Testis (tissue), 3 donors: ENCODE data around the gene KLHDC7B. TPM values are rescaled to one million over a fixed set of nuclear protein-coding genes. Genes with fewer than 3 reads are reported as not detected.
"Not testable (repeated sequence)": the region's sequence is repeated elsewhere in the genome, so short reads cannot be mapped to it uniquely, and the experiment has no call there.

Experiments
- DNase-seq: peaks from one replicate; pipeline ENCODE4 v3.0.0-alpha.2; 2019
- H3K27ac ChIP-seq, 2 donors: fragments of 200-600 bp; sonication (generic); one replicate each; pipeline ENCODE4 v1.5.1; 2019
- H3K27me3 ChIP-seq: fragments of 200-600 bp; sonication (generic); one replicate; pipeline ENCODE4 v1.5.1; 2019
- H3K36me3 ChIP-seq: fragments of 200-600 bp; sonication (generic); one replicate; pipeline ENCODE4 v1.5.1; 2017; ENCODE audit warnings: low read depth; ENCODE audit errors: missing control alignments
- H3K4me1 ChIP-seq: fragments of 200-600 bp; sonication (generic); one replicate; pipeline ENCODE4 v1.5.1; 2019
- H3K4me3 ChIP-seq, 2 donors: fragments of 200-600 bp; sonication (generic); one replicate each; pipeline ENCODE4 v1.5.1; 2017 to 2019
- H3K9me3 ChIP-seq: fragments of 200-600 bp; sonication (generic); one replicate; pipeline ENCODE4 v1.5.1; 2017
- CTCF ChIP-seq, 3 experiments: fragments of 450-650 bp in 2 of 3; fragments of 200-600 bp in 1 of 3; sonication (generic) in 1 of 3; IDR thresholded peaks; one replicate each; pipeline ENCODE4 v1.5.1; 2016 to 2019; ENCODE audit warnings: antibody characterized with exemption in 3 of 3, mild to moderate bottlenecking in 2 of 3, moderate library complexity in 1 of 3
- POLR2A ChIP-seq: fragments of 450-650 bp; IDR thresholded peaks from one replicate; pipeline ENCODE4 v1.6.1; 2017; ENCODE audit warnings: antibody characterized with exemption, mild to moderate bottlenecking, moderate library complexity
- whole genome bisulfite sequencing, 2 donors: methylation state at CpG; one replicate each; pipeline ENCODE4 v1.1.5; 2018; 5-methylcytosine and 5-hydroxymethylcytosine counted together
- intact Hi-C: fragments of 100-400 bp; cut with DNase I; formaldehyde crosslinking; loops from one replicate; pipeline ENCODE4 v1.15.1; 2023; ENCODE audit warnings: low total_unique reads
- polyA plus RNA-seq: library from polyadenylated mRNA; stranded (reverse); fragments of 350-450 nt; fragmentation: Illumina TruSeq; extraction: RNeasy Lipid Tissue Mini Kit (QIAGEN cat#74804); gene quantifications from one replicate; pipeline ENCODE4 v1.2.3, GENCODE V29; 2014; ENCODE audit warnings: low read depth, low replicate concordance; ENCODE audit not compliant: insufficient read depth
- total RNA-seq, 2 donors: library from RNA; depleted of rRNA; stranded (reverse); fragments of >200 nt; gene quantifications; one replicate each; pipeline ENCODE4 v1.2.3, GENCODE V29; 2016

The KLHDC7B gene
- total and polyA plus RNA-seq, 3 donors from 2014 or later: 0.24 to 0.93 (median 0.51) TPM

DNA sequence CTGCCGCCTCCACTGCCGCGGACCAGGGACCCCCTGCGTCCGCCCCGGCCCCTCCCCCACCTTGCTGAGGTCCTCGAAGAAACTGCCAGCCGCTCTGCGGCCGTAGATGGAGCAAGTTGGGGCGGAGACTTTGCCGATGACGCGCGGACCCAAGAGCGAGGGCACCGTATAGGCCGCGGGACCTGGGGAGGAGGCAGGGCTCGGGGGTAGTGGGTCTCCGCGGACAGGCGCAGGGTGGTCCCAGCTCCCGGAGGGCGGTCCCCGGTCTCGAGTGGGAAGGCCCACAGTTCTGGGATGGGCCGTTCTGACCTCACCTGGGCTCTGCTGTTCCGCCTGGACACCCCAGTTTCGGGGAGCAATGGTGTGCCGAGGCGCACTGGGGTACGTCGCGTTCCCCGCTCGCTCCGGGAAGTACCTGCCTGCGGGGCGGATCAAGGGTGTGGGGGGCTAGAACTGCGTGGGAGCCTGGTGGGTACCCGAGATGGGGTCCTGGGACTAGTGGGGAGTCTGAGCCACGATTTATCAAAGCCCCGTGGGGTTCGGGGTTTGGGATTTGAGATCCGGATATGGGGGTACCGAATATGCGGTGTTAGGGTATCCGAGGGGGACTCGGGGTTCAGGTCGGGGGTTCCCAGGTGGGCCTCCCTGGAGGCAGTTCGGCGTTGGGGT lies 14.7 kb upstream of the KLHDC7B start:
- H3K27me3 ChIP-seq: no peaks in the 10 kb centered on the region
- WGBS, 2 donors: 5 to 8% methylated on average over 2 to 50 of the region's 53 CpGs
- no peaks in the 10 kb centered on the region for H3K36me3 ChIP-seq
- intact Hi-C loops: no loop called here
- H3K4me3 ChIP-seq: peak overlapping the region; percentile 42 to 56
- H3K4me1 ChIP-seq: peaks cover 21% of the 10 kb centered on the region
- H3K27ac ChIP-seq: peak overlapping the region; percentile 49 to 64
- DNase-seq: peak; percentile 71
- TF ChIP-seq CTCF (IDR thresholded peaks at IDR 0.05): no peak
- TF ChIP-seq POLR2A: no peak
- H3K9me3 ChIP-seq: no peaks in the 10 kb centered on the region

DNA sequence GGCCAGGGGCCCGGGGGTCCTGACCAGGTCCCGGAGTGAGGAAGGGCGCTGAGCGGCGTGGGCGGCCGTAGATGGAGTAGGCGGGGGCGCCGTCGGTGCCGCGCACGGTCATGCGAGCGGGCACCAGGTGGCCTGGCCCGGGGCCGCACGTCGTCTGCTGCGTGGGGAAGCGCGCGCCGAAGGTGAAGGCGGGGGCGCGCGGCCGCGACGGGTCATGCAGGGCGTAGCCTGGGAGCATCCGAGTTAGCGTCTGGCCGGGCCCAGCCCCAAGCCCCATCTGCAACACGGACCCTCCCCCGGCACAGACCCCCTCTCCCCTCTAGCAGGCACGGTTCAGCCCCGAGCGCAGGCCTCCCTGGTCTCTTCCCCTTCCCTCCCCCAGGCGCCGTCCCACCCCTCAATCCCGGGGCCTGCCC lies 14.1 kb upstream of the KLHDC7B start:
- H3K27me3 ChIP-seq: no peaks in the 10 kb centered on the region
- no peaks in the 10 kb centered on the region for H3K36me3 ChIP-seq
- H3K27ac ChIP-seq: peak overlapping the region; percentile 49 to 64
- peaks cover 18% of the 10 kb centered on the region for H3K4me1 ChIP-seq
- intact Hi-C loops: no loop called here
- H3K9me3 ChIP-seq: no peaks in the 10 kb centered on the region
- TF ChIP-seq CTCF (IDR thresholded peaks at IDR 0.05) (no peak), POLR2A (no peak)
- WGBS, 2 donors: 0 to 2% methylated on average over 2 to 39 of the region's 44 CpGs
- H3K4me3 ChIP-seq: peak overlapping the region; percentile 42 to 56
- DNase-seq: no peak

- peaks cover 14% of the 10 kb centered on the region for H3K4me1 ChIP-seq
- H3K36me3 ChIP-seq: no peaks in the 10 kb centered on the region
- no peak for DNase-seq
- 0 to 3% methylated on average over 4 to 43 of the region's 56 CpGs for WGBS, 2 donors
- H3K9me3 ChIP-seq: no peaks in the 10 kb centered on the region
- H3K27ac ChIP-seq: peak overlapping the region; percentile 49 to 64
- TF ChIP-seq CTCF (IDR thresholded peaks at IDR 0.05) (no peak), POLR2A (no peak)
- H3K4me3 ChIP-seq: peak overlapping the region; percentile 42 to 56
- H3K27me3 ChIP-seq: no peaks in the 10 kb centered on the region
- intact Hi-C loops: no loop called here
Observed at GRCh38 chr22:50531962-50532674, 13.6 kb upstream of the KLHDC7B start.

GRCh38 chr22:50532824-50533796 lies 12.6 kb upstream of the KLHDC7B start:
- H3K27me3 ChIP-seq: no peaks in the 10 kb centered on the region
- no peaks in the 10 kb centered on the region for H3K9me3 ChIP-seq
- 76 to 77% methylated on average over 19 of the region's 19 CpGs for WGBS, 2 donors
- no peak overlapping the region for H3K4me3 ChIP-seq
- no peak for DNase-seq
- TF ChIP-seq POLR2A (no peak), CTCF (IDR thresholded peaks at IDR 0.05) (no peak)
- no peaks in the 10 kb centered on the region for H3K36me3 ChIP-seq
- H3K27ac ChIP-seq: peak overlapping the region in 1 of 2 donors; percentile 64
- H3K4me1 ChIP-seq: peaks cover 14% of the 10 kb centered on the region
- intact Hi-C loops: no loop called here

DNA sequence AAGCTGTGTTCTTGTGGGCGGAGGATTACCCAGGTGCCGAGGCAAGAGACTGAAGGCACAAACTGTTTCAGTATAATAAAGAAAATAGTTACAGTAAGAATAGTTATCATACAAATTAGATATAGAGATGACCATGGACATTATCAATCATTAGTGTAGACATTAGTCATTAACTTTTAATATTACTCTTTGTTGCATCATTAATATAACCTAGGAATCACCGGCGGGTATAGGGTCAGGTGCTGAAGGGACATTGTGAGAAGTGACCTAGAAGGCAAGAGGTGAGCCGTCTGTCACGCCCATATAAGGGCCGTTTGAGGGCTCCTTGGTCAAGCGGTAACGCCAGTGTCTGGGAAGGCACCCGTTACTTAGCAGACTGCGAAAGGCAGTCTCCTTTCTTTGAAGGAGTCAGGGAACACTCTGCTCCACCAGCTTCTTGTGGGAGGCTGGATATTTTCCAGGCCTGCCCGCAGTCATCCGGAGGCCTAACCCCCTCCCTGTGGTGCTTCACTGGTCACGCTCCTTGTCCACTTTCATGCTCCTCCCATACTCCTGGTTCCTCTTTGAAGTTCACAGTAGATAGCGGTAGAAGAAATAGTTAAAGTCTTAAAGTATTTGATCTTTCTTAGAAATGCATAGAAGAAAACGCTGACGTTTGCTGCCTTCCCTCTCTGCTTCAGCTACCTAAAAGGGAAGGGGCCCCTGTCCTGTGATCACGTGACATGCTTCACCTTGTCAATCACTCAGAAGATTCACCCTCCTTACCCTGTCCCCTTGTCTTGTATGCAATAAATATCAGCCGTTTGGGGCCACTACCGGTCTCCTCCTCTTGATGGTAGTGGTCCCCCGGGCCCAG lies 11.6 kb upstream of the KLHDC7B start:
- H3K27me3 ChIP-seq, H3K9me3 ChIP-seq, H3K4me3 ChIP-seq, intact Hi-C loops, H3K36me3 ChIP-seq: not testable (repeated sequence)
- peak; percentile 72 for DNase-seq
- 37 to 50% methylated on average over 20 to 21 of the region's 21 CpGs for WGBS, 2 donors
- Histone ChIP-seq H3K4me1 (peaks cover 14% of the 10 kb centered on the region), H3K27ac (peak overlapping the region; percentile 39 to 51)
